HUES6 (cell line): ENCODE results near the gene POU3F3.

Experiments
- H3K27ac ChIP-seq: 2 replicates; pipeline ENCODE4 v1.7.0; 2013; ENCODE audit warnings: low read depth, mild to moderate bottlenecking, low read length, inconsistent platforms
- H3K27me3 ChIP-seq: 2 replicates; pipeline ENCODE4 v1.6.1; 2013; ENCODE audit warnings: low read length; ENCODE audit not compliant: control insufficient read depth, insufficient read depth
- H3K36me3 ChIP-seq: 2 replicates; pipeline ENCODE4 v1.6.1; 2013; ENCODE audit warnings: low read length; ENCODE audit not compliant: control insufficient read depth, insufficient read depth
- H3K4me1 ChIP-seq: 2 replicates; pipeline ENCODE4 v1.6.1; 2013; ENCODE audit warnings: low read length; ENCODE audit not compliant: control insufficient read depth, insufficient read depth
- H3K4me3 ChIP-seq: 2 replicates; pipeline ENCODE4 v1.5.1; 2013; ENCODE audit warnings: low read depth, low read length
- H3K9ac ChIP-seq: one replicate; pipeline ENCODE4 v1.6.1; 2013; ENCODE audit warnings: mild to moderate bottlenecking, low read length
- H3K9me3 ChIP-seq: 2 replicates; pipeline ENCODE4 v1.6.1; 2013; ENCODE audit warnings: low read depth, low read length; ENCODE audit not compliant: control insufficient read depth, insufficient read depth

POU3F3 gene

GRCh38 chr2:104901037-104901881 lies 47.3 kb downstream of the POU3F3 start:
- peaks cover 2% of the 10 kb centered on the region; the same call in 1 of the 2 replicates for H3K27me3 ChIP-seq

GRCh38 chr2:104902317-104902716 lies 48.4 kb downstream of the POU3F3 start:
- Histone ChIP-seq H3K36me3 (no peaks in the 10 kb centered on the region), H3K9me3 (no peaks in the 10 kb centered on the region), H3K27me3 (peaks cover 2% of the 10 kb centered on the region; the same call in 1 of the 2 replicates), H3K27ac (no peak overlapping the region), H3K4me3 (no peak overlapping the region), H3K9ac (no peak overlapping the region), H3K4me1 (no peaks in the 10 kb centered on the region)

More at GRCh38 chr2:104901037-104901881, 47.3 kb downstream of the POU3F3 start:
- Histone ChIP-seq H3K4me1 (no peaks in the 10 kb centered on the region), H3K9me3 (no peaks in the 10 kb centered on the region), H3K36me3 (no peaks in the 10 kb centered on the region), H3K9ac (no peak overlapping the region), H3K27ac (no peak overlapping the region), H3K4me3 (no peak overlapping the region)
